M059J (cell line): ENCODE measurements around the gene ANKRD30B. TPM values are rescaled to one million over a fixed set of nuclear protein-coding genes. Genes with fewer than 3 reads are reported as not detected.
"Not testable (repeated sequence)": the region's sequence is repeated elsewhere in the genome, so short reads cannot be mapped to it uniquely, and the experiment has no call there.

Experiments used
- DNase-seq: peaks from one replicate; pipeline ENCODE4 v3.0.0-alpha.2; 2012; ENCODE audit warnings: low read depth
- total RNA-seq: library from RNA; depleted of rRNA; stranded (reverse); fragments of >200 nt; shearing (Covaris generic); gene quantifications from 2 replicates; pipeline ENCODE4 v1.2.3, GENCODE V29; 2014; rRNA removed

The ANKRD30B gene
- 0.57 and 3.4 TPM in 2 replicates for total RNA-seq

- no peak for DNase-seq
Observed at GRCh38 chr18:14747513-14748474, at the start of gene ANKRD30B. Gene ANKRD30B, plus strand, starts transcription at chr18:14748172. Its CDS starts 248 bp downstream, at chr18:14748420.

- peak; percentile 20 for DNase-seq
Observed at GRCh38 chr18:14701286-14702040, 46.5 kb upstream of the ANKRD30B start.

GRCh38 chr18:14709761-14710160 is 38.2 kb upstream of the ANKRD30B start:
- DNase-seq: peak; percentile 10

- not testable (repeated sequence) for DNase-seq
Observed at GRCh38 chr18:14721569-14721968, 26.4 kb upstream of the ANKRD30B start.

- DNase-seq: peak; percentile 46
Observed at GRCh38 chr18:14739056-14739455, 8.9 kb upstream of the ANKRD30B start.

- no peak for DNase-seq
Observed at GRCh38 chr18:14746897-14747296, 1.1 kb upstream of the ANKRD30B start.

- DNase-seq: no peak
Observed at GRCh38 chr18:14748496-14748895, 524 bp downstream of the ANKRD30B start.

GRCh38 chr18:14763566-14763965 is 15.6 kb downstream of the ANKRD30B start:
- DNase-seq: not testable (repeated sequence)

GRCh38 chr18:14767474-14767873 is 19.5 kb downstream of the ANKRD30B start:
- no peak for DNase-seq

- no peak for DNase-seq
Observed at GRCh38 chr18:14768241-14768640, 20.3 kb downstream of the ANKRD30B start.

GRCh38 chr18:14769381-14769780 is 21.4 kb downstream of the ANKRD30B start:
- no peak for DNase-seq

GRCh38 chr18:14776801-14777200 is 28.8 kb downstream of the ANKRD30B start:
- DNase-seq: no peak

- DNase-seq: no peak
Observed at GRCh38 chr18:14781671-14782070, 33.7 kb downstream of the ANKRD30B start.

- DNase-seq: no peak
Observed at GRCh38 chr18:14784133-14784532, 36.2 kb downstream of the ANKRD30B start.

GRCh38 chr18:14796876-14797275 is 48.9 kb downstream of the ANKRD30B start:
- DNase-seq: not testable (repeated sequence)

- not testable (repeated sequence) for DNase-seq
Observed at GRCh38 chr18:14797969-14798764, 50.2 kb downstream of the ANKRD30B start.

- DNase-seq: not testable (repeated sequence)
Observed at GRCh38 chr18:14811081-14811480, 63.1 kb downstream of the ANKRD30B start.

GRCh38 chr18:14826972-14827632 is 79.1 kb downstream of the ANKRD30B start:
- peak; percentile 85 for DNase-seq

- peak; percentile 40 for DNase-seq
Observed at GRCh38 chr18:14841607-14842006, 93.6 kb downstream of the ANKRD30B start.

GRCh38 chr18:14851533-14851932 is 103.6 kb downstream of the ANKRD30B start:
- DNase-seq: peak; percentile 16

- not testable (repeated sequence) for DNase-seq
Observed at GRCh38 chr18:14855634-14856033, 107.7 kb downstream of the ANKRD30B start.
